CD4-positive, alpha-beta T cell treated with Interleukin-10 for 1 hour (primary cell): ENCODE measurements around the gene PDE9A.
"Not testable (repeated sequence)": the region's sequence is repeated elsewhere in the genome, so short reads cannot be mapped to it uniquely, and the experiment has no call there.

Source experiments
- DNase-seq: peaks from one replicate; pipeline ENCODE4 v3.0.0-alpha.2; 2020

PDE9A gene

DNA sequence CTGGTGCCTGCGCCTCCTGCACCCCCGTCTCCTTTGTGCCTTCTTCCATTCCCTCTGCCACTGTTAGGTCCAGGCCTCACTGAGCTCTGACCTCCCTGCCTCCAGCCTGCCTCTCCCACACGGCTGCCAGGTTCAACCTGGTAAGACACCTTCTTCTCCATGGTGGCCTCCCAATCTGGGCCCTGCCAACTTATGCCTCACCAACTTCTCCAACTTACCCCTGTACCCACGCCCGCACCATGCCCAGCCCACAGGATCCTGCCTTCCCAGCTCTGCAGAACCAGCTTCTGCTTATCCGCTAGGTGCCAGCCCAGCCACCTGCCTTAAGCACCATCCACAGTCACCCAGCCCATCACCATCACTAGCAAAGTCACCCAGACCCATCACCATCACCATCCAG is 37.2 kb downstream of the PDE9A start:
- no peak for DNase-seq

DNA sequence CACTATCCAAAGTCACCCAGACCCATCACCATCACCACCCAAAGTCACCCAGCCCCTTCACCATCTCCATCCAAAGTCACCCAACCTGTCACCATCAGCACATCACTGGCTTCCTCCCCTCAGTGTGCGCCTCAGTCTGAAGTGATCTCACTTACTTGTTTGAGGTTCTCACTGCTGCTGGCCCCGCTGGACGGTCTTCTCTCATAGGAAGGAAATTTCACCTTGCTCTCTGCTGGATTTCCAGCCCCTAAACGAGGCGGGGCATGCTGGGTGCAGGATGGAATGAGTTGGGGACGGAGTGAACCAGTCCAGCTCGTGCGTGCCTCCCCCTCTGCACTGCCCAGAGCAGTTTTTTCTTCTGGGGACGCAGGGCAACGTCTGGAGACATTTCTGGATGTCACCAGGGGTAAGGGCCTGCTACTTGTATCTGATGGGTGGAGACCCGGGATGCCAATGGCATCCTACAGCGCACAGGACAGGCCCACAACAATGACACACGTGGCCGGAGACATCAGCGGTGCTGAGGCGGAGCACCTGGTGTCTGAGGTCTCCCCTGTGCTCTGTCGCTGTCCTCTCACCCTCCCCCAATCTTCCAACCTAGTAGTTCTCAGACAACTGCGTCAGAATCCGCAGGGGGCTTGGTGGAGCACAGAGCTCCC is 38.6 kb downstream of the PDE9A start:
- DNase-seq = no peak

DNA sequence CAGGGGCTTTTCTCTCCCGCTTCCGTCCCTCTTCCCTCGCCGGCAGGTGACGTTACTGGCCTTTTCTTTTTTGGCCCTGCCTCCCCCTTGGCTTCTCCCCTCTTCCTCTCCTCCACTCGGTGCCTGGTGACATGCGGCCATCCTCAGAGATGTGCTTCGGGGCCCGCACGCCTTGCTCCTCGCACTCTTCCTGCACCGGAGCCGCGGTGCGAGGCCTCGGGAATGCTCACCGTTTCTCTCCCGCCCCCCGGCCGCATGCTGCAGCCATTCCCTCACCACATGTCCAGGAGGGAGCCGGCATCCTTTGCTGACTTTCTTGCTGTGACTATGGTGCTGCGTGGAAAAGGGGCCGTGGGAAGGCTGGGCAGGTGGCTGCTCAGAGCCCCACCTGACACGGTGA is 39.3 kb downstream of the PDE9A start:
- no peak for DNase-seq

DNA sequence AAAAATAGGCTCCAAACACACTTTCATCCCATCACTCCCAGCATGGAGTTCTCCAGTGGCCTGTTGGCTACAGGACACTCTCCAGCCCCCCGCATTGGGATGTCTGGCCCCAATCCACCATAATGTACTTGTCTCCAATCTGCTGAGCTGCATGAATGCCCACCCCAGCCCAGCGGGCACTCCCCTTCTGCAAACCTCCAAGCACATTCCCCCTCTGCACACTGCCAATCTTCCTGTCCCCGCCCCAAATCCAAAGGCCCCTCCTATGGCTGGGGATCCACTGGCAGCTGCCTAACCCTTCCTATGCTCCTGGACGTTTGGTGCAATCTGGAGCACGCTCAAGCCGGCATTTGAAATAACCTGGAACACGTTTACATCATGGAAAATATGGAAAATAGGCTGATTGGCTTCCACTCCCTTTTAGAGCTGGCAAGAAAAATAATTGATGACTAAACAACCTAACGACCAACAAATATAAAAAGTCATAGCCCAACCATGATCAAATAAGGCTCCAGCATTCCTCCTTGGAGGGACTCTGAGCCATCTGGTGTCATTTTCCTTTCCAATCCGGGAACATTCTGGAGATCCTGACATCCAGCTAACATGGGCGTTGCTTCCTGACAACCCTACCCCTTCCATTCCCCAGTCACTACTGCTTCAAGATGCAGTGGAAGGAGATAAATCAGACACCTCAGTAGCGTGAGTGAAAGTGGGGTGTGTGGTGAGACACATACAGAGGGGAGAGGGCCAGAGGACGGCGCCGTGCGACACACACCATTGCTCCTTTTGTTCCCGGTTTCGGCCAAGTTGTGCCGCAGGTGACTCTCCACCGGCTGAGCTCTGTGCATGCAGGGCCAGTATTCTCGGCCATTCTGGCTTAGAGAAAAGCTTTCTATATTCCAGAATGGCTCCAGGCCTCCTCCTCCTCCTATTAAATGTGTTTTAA is 41.6 kb downstream of the PDE9A start:
- no peak for DNase-seq

DNA sequence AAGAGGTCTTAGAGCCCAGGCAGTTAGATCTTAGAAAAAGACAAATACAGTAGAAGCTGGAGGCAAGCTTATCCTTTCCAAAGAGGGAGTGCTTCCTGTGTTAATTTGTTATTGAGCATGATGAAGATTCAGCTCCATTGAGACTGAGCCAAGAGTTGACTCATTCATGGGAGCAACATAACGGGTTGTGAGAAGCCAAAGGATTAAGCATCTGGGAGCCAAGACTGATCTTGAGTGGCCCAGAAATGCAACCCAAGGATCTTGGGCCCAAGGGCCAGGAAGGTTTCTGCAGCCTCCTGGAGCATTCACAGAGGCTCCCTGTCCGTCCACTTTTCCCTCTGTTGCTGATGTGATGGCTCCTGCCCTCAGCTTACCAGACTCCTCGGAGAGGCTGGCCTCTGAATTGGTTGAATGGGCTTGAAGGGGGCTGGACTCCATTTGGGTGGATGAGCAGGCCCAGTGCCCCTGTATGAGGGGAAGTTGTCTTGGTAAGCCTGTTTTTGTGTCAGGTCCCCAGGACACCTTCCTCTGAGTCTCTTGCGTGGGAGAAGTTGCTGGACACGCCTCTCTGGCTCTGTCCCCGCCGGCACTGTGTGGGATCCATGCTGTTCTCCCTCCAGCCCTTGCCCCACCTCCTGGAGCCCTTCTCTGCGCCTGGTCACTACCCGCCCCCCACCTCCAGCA is 42.4 kb downstream of the PDE9A start:
- no peak for DNase-seq

DNA sequence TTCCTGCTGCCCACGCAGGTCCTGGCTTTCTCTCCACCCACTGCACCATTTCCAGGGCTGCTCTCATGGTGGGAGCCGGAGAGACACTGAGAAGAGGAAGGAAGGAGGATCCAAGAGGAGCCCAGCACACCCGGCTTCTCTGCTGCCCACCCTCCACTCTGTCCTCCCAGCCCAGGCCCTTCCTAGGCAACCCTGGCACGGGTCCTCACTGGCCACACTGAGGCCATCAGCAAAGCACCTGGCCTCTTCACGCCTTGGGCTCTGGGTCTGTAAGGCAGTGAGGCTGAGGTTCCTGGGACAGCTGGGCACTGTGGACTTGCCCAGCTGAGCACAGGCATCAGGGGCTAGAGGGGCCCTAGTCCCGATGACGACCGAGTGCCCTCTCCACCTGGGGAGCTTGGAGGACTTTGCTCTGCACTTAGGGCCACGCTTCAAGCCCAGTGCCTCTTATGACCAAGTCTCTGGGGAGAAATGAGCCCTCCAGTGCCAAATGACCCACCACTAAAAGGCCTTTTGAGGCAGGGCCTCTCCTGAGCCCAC is 43.1 kb downstream of the PDE9A start:
- DNase-seq = no peak

DNA sequence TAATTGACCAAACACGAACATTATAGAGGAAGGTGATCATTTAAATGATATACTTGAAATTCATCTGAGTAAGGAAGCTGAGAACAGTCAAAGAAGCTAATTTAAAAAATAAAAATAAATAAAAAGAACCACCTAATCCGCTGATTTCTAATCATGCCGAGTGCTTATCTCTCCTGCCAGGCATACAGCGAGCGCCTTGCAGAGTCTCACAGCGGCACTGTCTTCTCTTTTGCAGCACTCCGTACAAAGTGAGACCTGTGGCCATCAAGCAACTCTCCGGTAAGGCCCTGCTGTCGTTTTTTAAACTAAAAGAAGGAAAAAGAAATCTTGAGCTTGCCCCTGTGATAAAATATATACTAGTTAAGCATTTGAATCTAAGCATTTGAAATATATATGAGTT is 45.3 kb downstream of the PDE9A start:
- no peak for DNase-seq

DNA sequence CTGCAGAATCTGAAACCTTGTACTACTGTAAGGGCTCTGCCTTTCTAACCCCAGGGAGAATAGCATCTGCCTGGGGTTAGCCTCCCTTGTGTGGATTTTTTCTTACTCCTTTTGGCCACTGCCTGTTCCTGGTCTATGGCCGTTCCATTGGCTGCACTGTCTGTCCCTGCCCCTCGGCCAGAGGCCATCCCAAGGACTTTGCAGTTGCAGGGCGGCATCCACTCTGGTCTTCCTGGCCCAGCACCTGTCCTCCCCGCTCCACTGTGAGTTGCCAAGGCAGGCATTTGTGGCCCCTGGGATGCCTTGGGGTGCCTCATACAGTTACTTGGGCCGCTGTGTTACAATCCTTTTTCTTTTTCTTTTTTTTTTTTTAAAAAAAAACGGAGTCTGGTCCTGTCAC is 45.8 kb downstream of the PDE9A start:
- no peak for DNase-seq

DNA sequence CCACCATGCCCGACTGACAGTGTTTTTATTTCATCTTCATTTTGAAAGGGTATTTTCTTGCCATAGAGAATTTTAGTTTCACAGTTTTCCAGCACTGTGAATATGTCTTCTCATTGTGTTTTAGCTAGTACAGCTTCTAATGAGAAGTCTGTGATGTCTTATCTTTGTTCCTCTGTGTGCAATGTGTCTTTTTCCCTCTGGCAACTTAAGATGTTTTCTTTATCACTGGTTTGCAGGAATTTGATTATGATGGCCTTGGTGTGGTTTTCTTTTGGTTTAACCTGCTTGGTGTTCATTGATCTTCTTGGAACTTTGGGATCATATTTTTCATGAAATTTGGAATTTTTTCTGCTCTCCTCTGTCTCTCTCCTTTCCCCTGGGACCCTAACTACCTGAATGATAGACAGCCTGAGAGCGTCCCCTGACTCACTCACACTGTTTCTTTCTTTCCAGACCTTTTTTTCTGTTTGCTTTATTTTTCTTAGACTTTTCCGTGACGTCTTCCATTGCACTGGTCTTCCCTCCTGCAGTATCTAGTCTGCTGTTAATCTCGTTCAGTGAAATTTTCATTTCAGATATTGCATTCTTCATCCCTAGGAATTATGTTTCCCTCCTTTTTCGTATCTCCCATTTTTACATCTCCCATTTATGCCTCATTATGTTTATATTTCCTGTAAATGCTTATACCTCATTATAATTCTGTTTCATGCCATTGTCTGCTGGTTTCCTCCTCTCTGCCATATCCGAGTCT is 48.5 kb downstream of the PDE9A start:
- no peak for DNase-seq

DNA sequence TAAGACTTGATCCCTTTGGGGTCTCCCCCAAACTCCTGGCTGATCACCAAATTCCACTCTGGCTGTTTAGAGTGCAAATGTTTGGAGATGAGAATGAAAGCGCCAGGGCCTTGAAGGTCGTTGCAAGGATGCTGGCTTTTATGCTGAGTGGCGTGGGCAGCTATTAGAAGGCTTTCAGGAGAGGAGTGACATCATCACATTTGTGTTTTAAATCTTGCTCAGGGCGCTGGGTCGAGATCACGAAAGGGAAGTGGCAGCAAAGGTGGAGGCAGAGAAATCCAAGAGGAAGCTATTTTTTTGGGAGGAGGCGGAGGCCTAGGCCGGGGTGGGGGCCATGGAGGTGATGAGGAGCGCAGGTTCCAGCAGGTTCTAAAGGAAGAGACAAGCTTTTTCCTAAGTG is 49.3 kb downstream of the PDE9A start:
- DNase-seq = no peak

DNA sequence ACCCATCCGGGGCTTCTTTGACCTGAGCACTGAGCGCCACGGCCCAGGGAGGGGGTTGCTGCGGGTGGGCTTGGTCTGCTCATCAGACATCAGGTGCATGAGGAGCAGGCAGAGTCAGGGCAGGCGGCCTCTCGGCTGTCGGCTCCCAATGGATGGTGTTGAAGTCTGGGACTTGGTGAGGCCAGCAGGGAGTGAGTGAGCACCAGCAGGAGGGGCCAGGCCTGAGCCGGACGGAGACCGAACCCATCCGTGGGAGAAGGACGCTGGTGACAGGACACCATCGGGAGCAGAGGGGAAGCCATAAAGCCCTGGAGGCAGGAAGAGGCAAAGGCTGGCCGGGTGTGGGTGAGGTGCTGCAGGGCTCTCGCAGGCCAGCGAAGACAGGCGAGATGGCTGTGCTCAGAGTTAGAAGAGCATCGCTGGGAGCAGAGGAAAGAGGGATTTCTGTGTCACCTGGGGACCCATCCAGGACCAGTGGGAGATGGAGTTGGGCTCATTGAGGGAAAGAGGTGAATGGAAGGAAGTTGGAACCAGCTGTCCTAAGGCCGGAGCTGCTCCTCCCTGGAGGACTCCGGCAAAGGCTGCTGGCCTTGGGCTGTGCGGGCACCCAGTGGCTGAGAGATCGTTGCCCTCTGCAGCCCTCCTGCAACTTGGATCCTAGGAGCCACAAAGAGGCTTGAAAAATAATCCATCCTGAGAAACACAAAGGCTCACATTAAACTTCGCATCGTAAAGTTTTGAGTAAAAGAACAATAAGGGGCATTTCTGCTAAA is 49.9 kb downstream of the PDE9A start:
- DNase-seq = no peak

DNA sequence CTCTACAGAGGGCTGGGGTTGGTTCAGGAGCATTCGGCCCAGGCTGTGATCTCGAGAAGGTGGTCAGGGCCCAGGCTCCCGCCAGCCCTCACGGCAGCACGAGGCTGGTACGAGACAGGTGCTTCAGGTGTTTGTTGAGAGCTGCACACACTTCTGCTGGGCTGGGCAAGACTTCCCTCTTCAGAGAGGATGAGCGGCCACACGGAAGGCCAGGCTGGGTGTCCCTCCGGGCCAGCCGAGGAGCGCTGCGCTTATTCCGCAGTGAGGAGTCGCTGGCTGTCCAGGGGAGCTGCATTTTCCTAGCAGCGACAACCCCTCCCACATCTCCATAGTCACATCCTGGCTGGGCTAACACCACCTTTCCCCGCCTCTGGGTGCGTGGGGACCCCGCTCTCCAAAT is 50.5 kb downstream of the PDE9A start:
- DNase-seq = no peak

DNA sequence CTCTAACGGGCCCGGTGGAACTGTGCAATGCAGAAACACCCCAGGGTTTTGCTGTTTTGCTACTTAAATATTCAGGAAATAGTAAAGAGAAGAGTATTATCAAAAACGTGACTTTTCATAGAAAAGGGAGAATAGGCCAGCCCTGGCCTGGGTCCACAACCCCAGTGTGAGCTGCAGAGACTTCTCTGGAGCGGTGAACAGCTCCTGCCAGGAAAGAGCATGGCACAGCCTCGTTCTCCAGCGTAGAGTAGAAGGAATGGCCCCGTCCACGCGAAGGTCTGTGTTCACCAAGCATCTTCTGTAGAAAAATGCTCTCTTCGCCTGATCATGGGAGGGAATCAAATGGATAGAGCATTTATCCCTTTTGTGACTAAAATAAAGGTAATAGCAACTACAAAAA is 51.4 kb downstream of the PDE9A start:
- no peak for DNase-seq

DNA sequence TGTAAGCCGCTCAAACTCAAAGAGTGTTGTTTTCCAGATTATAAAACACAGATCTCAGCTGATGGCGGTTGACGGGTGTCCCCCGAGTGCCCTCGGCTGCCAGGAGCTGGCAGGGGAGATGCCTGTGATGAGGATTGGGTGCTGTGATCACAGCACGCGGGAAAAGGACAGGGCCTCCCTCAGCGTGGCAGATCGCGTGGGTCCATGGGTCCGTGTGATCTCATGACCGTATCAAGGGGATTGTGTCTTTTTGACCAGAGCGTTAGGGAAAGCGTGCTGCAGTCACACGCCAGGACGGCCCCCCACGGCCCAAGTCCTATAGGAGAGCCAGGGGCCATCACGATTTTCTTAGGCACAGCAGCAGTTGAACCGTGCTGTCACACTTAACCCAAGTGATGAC is 51.9 kb downstream of the PDE9A start:
- DNase-seq = no peak

DNA sequence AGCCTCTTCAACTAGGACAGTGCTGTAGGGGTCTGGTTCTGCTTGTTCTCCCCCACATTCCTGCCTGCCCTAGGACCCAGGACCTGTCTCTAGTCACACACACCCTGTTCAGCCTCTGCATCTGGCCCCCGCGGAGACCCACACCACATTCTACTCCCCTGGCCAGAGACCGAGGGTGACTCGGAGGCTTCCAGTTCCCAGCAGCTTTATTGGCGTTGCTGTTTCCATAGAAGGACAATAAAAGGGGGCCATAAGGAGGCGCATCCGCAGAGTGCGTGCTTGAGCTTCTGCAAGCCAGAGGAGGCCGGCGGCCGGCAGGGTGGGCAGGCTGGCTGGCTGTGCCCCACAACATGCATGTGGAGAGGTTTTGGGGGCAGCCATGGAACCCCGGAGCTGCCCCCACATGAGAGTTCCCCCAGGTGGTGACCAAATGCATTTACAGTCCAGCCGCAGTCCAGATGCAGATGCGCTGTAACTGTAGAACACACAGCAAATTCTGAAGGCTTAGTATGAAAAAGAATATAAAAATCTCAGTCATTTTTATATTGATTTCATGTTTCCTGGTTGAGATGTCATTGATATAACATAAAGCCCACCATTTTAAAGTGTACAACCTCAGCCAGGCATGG is 52.4 kb downstream of the PDE9A start:
- no peak for DNase-seq

DNA sequence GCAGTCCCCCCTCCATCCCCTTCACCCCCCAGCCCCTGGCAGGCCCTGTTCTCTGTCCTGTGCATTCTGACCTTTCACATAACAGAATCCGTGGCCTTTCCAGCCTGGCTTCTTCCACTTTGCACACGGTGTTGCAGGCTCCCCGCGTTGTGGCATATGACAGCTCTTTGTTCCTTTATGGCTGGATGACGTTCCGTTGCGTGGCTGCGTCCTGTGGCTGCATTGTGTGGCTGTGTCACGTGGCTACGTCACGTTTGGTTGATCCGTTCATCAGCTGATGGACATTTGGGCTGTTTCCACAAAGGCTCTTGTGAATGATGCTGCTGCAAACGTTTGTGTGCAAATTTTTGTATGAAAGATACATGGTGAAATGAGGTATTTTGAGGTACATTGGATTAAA is 53.3 kb downstream of the PDE9A start:
- no peak for DNase-seq

DNA sequence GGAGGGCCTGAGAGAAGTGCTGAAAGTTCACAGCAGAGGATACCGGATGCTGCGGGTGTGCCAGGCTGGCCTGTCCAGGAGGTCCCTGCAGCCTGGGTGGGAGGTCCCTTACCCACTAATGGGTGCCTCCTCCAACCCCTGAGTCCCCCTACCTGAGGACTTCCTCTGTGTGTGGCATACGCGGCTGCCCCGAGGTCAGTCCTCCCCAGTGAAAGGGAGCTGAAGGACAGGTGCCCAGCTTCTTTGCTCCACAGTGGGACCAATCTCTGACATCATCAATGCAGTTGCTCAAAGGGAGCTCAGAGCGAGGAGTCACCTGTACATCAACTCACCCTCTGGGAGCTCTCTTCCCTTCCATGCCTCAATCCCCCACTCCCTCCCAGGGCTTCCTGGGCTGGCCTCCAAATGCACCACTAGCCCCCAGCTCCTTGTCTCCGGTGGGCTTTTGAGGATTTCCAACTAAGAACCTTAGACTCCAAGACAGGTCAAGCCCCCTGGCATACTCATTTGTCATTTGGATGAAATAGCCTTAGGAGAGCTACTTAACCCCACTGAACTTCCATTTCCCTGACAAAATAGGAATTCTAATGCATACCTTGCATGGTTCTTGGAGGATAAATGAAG is 53.9 kb downstream of the PDE9A start:
- DNase-seq = no peak

DNA sequence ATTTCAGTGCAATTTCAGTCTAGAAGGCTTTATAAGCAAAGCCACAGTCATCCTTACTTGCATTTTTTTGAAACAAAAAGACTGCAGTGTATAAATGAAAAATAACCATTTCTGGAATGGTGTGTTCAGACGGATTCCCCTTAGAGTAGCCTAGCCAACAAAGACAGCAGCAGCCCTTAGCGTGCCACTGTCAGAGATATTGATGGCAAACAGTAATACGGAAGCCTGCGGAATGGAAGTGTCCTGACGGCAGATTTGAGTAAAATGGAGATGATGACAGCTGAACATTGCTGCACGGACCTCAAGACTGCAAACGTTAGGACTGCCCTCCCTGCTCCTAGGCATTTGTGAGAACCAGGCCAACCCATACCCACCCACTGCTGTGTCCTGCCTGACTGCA is 54.7 kb downstream of the PDE9A start:
- no peak for DNase-seq

DNA sequence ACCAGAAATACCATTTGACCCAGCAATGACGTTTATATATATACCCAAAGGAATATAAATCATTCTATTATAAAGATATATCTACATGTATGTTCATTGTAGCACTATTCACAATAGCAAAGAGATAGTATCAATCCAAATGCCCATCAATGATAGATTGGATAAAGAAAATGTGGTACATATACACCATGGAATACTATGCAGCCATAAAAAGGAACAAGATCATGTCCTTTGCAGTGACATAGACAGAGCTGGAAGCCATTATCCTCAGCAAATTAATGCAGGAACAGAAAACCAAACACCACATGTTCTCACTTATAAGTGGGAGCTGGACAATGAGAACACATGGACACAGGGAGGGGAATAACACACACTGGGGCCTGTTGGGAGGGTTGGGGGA is 55.5 kb downstream of the PDE9A start:
- not testable (repeated sequence) for DNase-seq

DNA sequence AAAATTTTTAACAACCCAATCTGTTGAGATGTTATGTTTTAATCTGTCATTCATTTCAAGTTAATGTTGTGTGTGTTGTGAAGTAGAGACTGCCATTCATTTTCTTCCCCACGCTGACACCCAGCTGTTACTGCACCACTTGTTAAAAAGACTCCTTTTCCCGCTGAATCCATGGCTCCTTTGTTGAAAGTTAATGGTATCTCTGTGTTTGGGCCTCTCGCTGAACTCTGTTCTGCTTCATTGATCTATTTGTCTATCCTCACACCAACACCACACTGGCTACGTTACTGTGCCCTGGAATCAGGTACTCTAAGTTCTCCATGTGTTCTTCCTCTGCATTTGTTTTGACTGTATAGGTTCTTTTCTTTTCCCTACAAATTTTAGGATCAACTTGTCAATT is 58.2 kb downstream of the PDE9A start:
- DNase-seq = no peak

DNA sequence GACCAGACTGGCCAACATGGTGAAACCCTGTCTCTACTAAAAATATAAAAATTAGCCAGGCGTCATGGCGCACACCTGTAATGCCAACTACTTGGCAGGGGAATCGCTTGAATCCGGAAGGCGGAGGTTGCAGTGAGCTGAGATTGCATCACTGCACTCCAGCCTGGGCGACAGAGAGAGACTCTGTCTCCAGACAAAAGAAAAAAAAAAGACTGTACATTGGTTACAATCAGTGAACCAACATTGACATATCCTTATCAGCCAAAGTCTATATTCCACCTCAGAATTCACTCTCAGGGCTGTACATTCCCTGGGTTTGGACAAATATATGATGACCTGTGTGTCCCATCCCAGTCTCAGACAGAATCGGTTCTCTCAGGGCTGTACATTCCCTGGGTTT is 62.0 kb downstream of the PDE9A start:
- not testable (repeated sequence) for DNase-seq
